NCI-H82 (cell line): ENCODE measurements around the gene RPL7L1.
"Not testable (repeated sequence)": the region's sequence is repeated elsewhere in the genome, so short reads cannot be mapped to it uniquely, and the experiment has no call there.

Source experiments
- DNase-seq: peaks from one replicate; lab custom pipeline; 2025; lab: John Stamatoyannopoulos, UW

The RPL7L1 gene

GRCh38 chr6:42879372-42880239 is at the start of gene RPL7L1:
Gene RPL7L1 (plus strand): TSS chr6:42879616. CDS start chr6:42879911, 295 bp downstream.
- peak; percentile 96 for DNase-seq

- DNase-seq, result no peak
These were observed 48.2 kb upstream of the RPL7L1 start for GRCh38 chr6:42831237-42831636.

- DNase-seq, result no peak
These were observed 45.4 kb upstream of the RPL7L1 start for GRCh38 chr6:42834056-42834455.

DNA sequence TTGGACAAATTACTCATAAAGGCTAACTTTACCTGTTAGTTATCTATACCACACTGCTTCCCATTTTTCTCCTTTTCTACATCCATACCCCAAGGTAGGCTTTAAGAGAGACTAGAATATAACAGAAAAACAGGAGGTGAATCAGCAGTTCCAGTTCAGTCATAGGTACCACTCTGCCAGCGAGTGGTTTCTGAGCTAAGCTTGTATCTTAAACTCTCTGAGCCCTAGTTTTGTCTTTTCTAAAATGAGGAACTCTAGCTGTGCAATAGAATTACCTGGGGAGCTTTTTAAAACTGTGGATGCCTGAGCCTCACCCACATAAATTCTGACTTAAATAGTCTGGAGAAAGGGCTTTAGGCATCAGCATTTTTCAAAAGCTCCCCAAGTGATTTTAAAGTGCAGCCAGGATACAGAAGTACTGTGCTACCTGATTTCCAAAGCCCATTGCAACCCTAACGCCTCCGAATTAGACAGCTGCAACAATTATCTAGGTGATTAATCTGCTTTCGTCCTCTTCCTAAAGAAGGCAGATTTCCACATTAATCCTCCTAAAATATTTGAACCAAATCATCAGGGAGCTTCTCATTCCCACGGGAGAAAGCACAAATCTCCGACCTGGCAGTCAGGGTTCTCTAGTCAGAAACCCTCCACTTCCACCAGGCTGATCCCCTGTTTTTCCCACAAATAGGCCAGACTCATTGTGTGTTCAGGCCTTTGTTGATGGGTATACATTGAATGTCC is 37.4 kb upstream of the RPL7L1 start:
- peak; percentile 89 for DNase-seq

DNA sequence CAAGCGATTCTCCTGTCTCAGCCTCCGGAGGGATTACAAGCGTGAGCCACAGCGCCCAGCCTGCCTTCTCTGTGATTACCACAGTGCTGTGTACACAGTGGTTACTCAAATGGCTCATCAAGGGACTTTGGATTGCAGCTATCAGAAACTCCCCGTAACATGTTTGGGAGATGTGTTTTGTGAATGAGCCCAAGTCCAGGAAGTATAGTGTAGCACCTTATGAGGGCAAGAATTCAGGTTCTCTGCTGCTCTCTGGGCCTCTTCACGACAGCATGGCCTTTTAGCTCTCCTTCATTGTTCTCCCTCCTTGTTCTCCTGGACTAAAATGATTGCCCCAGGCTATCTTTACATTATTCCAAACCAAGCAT is 34.1 kb upstream of the RPL7L1 start:
- DNase-seq, result peak; percentile 23

GRCh38 chr6:42846505-42846904 is 32.9 kb upstream of the RPL7L1 start:
- DNase-seq, result no peak

DNA sequence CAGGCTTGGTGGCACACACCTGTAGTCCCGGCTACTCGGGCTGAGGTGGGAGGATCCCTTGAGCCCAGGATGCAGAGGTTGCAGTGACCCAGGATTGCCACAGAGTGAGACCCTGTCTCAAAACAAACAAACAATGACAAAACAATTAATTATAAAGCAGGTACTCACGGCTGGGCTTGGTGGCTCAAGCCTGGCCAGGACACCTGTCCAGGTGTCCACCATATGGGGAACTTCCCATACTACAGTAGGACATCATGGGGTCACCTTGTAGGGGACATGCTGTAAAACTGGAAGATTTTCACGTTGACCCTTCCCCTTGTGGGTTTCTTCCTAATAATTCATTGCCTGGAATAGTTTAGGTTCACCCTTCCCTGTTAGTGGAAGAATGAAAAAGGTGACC is 30.7 kb upstream of the RPL7L1 start:
- DNase-seq, result no peak

GRCh38 chr6:42851599-42851998 is 27.8 kb upstream of the RPL7L1 start:
- DNase-seq, result no peak

- DNase-seq, result no peak
These were observed 19.4 kb upstream of the RPL7L1 start for GRCh38 chr6:42860036-42860435.

DNA sequence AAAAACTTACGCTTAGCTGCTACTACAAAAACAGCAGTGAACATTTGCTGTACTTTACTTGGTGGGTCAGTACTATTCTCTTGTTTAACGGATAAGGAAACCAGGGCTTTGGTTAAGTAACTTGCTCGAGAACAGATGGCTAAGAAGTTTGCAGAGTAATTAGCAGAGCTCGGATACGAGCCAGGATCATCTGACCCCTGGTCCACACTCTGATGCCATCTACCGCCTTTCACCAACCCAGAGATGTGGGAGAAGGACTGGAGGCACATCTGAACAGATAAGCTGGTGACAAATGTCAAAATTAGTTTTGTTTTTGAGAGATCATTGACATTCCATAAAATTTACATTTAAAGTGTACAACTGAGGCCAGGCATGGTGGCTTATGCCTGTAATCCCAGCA is 18.9 kb upstream of the RPL7L1 start:
- DNase-seq, result peak; percentile 91

- DNase-seq, result no peak
These were observed 14.8 kb upstream of the RPL7L1 start for GRCh38 chr6:42864602-42865001.

GRCh38 chr6:42870145-42870936 is 9.1 kb upstream of the RPL7L1 start:
- DNase-seq, result no peak

DNA sequence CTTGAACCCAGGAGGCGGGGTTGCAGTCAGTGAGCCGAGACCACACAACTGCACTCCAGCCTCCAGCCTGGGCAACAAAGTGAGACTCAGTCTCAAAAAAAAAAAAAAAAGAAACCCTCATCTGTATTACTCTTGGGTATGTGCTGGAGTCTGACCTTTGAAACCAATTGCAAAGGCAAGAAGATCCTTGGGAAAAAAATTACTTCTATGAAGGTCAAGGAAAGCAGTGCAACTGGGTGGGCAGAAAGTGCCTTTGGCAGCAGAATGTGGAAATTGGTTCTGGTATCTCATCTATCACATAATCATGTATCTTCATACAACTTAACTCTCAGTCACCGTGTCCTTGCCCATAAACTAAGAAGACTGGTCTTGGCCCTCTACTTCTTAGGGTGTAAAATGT is 7.7 kb upstream of the RPL7L1 start:
- DNase-seq, result no peak

GRCh38 chr6:42873313-42873712 is 6.1 kb upstream of the RPL7L1 start:
- DNase-seq, result peak; percentile 63

- no peak for DNase-seq
These were observed 1.7 kb upstream of the RPL7L1 start for GRCh38 chr6:42877695-42878094.

- not testable (repeated sequence) for DNase-seq
These were observed 913 bp downstream of the RPL7L1 start for GRCh38 chr6:42880240-42880817.

DNA sequence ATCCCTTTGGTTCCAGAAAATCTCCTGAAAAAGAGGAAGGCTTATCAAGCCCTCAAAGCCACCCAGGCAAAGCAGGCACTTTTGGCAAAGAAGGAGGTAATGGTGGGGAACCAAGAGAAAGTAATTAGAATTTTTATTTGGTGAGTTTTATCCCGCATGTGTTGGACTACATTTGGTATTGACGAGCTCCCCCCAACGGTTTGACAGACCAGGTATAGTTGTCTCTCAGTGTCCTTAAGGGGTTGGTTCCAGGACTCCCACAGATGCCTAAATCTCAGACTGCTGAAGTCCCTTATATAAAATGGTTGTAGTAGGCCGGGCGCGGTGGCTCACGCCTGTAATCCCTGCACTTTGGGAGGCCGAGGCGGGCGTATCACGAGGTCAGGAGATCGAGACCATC is 1.5 kb downstream of the RPL7L1 start:
- DNase-seq, result not testable (repeated sequence)

DNA sequence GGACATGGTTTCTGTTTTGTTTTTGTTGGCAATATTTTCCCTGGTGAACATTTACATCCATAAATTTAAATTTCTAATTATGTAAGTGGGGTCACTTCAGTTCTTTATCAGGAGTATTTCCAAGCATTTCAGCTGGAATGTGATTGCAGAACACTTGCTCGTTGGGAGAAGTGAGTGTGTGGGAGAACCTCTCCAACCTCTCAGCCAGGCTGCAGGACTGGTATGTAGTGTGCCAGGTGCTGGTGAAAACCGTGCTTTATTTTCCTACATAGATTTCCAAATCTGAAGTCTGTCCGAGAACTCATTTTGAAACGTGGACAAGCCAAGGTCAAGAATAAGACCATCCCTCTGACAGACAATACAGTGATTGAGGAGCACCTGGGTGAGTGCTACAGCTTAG is 6.3 kb downstream of the RPL7L1 start:
- no peak for DNase-seq

- DNase-seq, result not testable (repeated sequence)
These were observed 8.8 kb downstream of the RPL7L1 start for GRCh38 chr6:42888201-42888600.

DNA sequence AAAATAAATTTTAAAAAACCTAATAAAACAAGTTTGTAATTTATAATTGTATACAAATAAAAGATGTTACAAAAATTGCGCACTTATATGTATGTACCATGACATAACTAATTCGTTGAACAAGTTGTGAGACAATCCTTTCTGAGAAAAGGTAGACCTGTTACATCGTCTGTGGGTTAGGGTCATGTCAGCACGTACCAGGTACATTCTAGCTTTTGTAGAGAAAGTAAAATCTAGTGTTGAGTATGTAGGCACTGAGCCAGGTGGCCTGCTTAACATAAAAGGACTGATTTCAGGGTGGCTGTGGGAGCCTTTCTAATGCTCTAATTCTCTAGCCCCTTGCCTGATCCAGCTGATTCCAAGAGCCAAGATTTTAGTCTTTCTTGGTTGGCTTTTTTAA is 10.4 kb downstream of the RPL7L1 start:
- DNase-seq, result peak; percentile 72

DNA sequence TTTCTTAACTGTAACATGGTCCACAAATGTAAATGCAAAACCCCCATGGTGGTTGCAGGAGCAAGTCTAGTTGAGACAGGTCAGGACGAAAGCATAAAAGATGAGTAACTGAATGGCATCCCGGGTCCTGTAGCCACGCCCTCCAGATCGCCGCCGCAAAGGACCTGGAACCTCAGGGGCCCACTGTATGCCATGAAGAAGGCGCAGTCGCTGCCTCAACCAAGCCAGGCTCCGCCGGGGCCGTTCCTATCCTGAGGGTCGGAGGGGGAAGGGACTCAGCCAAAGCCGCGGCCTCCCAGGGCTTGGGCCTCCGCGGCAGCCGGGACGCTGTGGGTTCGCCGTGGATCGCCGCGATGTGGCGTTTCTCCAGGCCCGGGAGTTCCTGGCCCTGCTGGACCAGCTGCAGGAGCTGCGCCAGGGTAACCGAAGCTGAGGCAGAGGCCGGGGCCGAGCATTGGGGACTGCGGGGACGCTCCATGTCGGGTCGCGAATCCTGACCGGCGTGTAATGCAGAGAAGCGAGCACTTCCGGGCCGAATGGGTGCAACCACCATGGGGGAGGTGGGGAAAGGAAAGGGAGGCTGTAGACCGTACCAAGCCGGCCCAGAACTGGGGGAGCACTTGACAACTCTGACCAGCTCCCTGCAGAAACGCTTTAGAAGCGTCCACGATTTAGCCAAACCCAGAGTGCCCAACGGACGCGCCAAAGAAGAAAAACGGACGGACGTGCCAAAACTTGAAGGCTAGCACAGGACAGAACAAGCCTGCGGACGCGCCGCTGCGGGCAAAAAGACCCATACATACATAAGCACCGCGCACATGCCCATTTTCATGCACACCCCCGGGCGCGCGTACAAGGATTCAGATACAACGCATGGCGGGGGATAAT is 11.1 kb downstream of the RPL7L1 start:
- peak; percentile 98 for DNase-seq
